ENCODE data around the gene PARD6A.

DNA sequence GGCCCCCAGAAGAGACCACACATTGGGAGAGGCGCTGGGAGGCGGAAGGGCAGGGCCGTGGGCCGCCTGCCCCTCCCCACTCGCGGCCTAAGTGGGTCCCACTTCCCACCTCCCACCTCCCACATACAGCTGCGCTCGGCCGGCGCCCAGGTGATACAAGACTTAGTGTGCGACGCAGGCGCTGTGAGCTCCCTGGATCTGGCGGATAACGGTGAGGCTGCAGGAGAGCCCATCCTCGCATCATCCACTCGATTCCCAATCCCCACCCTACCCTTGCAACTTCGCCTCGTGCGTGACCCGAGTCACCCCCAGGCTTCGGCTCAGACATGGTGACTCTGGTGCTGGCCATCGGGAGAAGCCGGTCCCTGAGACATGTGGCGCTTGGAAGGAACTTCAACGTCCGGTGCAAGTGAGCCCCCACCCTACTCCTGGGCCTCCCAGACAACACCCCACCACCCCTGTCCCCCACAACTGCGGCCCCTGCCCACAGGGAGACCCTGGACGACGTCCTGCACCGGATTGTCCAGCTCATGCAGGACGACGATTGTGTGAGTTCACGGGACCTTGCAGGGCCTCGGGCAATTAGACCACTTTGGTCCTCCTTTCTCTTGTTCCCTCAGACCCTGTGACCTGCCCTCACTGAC lies 11.9 kb upstream of the PARD6A start:
- TF ChIP-seq, protein P1, sequence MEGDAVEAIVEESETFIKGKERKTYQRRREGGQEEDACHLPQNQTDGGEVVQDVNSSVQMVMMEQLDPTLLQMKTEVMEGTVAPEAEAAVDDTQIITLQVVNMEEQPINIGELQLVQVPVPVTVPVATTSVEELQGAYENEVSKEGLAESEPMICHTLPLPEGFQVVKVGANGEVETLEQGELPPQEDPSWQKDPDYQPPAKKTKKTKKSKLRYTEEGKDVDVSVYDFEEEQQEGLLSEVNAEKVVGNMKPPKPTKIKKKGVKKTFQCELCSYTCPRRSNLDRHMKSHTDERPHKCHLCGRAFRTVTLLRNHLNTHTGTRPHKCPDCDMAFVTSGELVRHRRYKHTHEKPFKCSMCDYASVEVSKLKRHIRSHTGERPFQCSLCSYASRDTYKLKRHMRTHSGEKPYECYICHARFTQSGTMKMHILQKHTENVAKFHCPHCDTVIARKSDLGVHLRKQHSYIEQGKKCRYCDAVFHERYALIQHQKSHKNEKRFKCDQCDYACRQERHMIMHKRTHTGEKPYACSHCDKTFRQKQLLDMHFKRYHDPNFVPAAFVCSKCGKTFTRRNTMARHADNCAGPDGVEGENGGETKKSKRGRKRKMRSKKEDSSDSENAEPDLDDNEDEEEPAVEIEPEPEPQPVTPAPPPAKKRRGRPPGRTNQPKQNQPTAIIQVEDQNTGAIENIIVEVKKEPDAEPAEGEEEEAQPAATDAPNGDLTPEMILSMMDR (conservative IDR thresholded peaks at IDR 0.05 in 1 of 2, IDR thresholded peaks at IDR 0.05 in 1 of 2; ENCODE audit: low read depth in 1 of 2, low read length in 2 of 2), result no peak
- TF ChIP-seq EZH2 (IDR thresholded peaks at IDR 0.05; ENCODE audit: low read length, missing control alignments), result peak; percentile 78

Data from fibroblast of lung (primary cell).